GM19452 (cell line): Measurements from ENCODE around the gene ZER1.
"Not testable (repeated sequence)": the region's sequence is repeated elsewhere in the genome, so short reads cannot be mapped to it uniquely, and the experiment has no call there.

Experiments
- ATAC-seq: cut with Tn5 transposase; IDR thresholded peaks from one replicate; pipeline ENCODE4 v1.9.1; 2021; ENCODE audit not compliant: unreplicated experiment

The ZER1 gene

GRCh38 chr9:128788445-128788844, 16.7 kb upstream of the ZER1 start:
- ATAC-seq = no peak

DNA sequence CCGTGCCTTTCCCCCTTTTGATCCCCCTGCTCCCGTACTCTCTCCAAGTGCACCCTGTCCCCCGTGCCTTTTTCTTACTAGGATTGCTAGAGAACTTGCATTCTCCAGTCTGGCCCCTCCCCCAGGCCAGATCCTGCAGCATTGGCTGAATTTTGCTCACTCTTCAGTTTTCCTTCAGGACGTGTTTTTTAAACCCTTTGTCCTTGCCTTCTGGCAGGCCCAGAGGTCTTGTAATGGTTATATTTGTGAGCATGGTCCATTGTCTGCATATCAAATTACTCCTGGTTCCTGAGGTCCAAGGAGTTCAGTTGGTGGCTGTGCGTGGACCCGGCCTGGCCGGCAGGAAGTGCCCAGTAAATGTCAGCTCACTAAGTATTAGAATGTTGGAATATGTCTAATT, 15.9 kb upstream of the ZER1 start:
- no peak for ATAC-seq

DNA sequence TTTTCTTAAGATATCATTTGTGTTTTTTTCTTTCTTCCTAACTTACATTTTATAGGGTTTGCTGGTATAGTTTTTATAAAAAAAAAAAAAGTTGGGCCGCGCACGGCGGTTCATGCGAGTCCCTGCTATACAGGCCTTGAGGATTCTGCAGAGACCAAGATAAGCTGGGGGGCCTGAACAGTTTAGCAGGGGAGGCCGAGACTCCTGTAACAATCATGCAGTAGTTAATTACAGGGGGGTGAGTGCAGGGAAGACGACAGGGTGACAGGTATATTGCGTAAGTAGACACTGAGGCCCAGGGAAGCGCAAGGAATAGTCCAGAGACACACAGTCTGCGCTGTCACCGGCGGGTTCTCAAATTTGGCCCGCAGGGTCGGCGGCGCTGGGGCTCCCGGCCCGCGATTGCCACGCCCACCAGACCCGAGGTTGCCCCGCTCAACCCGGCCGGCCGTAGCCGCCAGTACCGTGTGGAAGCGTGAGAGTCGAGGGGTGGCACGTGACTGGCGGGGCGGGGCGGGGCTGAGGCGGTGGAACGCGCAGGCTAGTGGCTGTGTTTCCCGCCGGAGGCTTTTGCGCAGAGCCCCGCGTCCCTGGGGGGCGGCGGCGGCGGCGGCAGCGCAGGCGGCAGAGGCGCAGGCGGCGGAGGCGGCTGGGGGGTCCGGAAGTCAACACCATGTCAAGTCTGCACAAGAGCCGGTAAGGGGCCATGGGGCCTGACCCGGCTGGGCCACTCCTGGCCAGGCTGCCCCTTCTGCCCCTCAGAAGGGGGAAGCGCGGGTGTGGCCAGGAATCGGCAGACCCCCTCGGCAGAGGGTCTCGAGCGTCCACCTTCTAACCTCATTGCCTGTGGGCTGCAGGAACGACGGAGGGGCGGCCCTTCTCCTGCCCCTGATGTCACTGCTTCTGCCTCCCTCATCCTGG, 15.2 kb upstream of the ZER1 start, which contains the start of gene TBC1D13:
Gene TBC1D13 (plus strand): TSS at position 573 of the 921 bp plus-strand sequence. CDS start 101 bp downstream, at position 674.
- ATAC-seq = peak; percentile 81

DNA sequence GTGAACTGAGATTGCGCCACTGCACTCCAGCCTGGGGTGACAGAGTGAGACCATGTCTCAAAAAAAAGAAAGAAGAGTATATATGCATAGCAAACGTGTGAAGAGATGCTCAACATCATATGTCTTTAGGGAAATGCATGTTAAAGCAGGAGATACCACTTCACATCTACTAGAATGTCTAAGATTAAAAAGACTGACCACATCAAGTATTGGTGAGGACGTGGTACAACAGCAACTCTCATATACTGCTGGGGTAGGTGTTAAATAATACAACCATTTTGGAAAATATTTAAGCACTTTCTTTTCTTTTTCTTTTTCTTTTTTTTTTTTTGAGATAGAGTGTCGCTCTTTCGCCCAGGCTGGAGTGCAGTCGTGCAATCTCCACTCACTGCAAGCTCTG, 13.7 kb upstream of the ZER1 start:
- ATAC-seq = no peak

DNA sequence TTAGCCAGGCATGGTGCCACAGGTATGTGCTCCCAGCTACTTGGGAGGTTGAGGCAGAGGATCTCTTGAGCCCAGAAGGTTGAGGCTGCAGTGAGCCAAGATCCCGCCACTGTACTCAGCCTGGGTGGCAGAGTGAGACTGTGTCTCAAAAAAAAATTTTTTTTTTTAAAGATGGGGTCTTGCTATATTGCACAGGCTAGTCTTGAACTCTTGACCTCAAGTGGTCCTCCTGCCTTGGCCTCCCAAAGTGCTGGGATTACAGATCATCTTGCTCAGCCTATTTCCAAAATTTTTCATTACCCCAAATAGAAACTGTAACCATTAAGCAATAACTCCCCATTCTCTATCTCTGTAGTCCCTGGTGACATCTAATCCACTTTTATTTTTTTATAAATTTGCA, 10.9 kb upstream of the ZER1 start:
- ATAC-seq = no peak

- no peak for ATAC-seq
These were observed 9.7 kb upstream of the ZER1 start for GRCh38 chr9:128781187-128782070.

GRCh38 chr9:128780093-128780492, 8.4 kb upstream of the ZER1 start:
- ATAC-seq = not testable (repeated sequence)

DNA sequence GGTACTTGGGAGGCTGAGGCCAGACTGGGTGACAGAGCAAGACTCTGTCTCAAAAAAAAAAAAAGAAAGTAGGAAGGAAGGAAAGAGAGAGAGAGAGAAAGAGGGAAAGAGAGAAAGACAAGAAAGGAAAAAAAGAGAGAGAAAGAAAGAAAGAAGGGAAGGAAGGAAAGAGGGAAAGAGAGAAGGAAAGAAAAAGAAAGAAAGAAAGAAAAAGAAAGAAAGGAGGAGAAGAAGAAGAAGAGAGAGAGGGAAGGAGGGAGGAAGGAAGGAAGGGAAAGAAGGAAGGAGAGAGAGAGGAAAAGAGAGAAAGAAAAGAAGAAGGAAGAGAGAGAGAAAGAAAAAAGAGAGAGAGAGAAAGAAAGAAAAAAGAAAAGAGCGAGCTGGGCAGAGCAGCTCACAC, 3.1 kb upstream of the ZER1 start:
- no peak for ATAC-seq

DNA sequence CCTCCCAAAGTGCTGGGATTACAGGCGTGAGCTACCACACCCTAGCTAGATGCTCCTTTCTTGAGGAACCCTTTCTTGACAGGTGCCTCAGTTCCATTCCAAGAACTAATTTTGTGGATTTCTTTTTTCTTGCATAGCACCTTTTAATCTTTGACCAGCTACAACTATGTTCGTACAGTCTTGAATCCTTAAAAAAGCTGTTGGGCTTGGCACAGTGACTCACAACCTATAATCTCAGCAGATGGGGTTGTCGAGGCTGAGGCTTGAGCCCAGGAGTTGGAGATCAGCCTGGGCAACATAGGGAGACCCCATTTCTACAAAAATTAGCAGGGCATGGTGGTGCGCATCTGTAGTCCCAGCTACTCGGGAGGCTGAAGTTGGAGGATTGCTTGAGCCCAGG, 1.3 kb upstream of the ZER1 start:
- no peak for ATAC-seq

- ATAC-seq = peak; percentile 10
These were observed 519 bp downstream of the ZER1 start for GRCh38 chr9:128771094-128771721.

- no peak for ATAC-seq
These were observed 1.3 kb downstream of the ZER1 start for GRCh38 chr9:128770286-128771030.

DNA sequence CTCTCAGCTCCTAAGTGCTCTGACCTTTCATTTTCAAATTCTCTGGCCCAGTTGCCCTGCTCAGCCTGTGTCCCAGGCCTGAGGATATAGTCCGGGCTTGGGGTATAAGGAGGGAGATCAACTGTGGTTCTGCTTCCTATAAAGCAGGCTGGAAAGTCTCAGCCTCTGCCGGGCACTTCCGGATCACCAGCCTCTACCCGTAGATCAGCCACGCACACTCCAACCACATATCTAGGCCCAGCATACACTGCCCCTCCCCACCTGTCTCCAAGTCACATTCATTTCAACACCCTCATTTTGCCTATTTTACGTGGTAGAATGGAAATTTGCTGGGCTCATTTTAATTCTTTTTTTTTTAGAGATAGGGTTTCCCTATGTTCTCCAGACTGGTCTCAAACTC, 3.1 kb downstream of the ZER1 start:
- ATAC-seq = no peak

- ATAC-seq = no peak
These were observed 6.2 kb downstream of the ZER1 start for GRCh38 chr9:128765499-128765898.

DNA sequence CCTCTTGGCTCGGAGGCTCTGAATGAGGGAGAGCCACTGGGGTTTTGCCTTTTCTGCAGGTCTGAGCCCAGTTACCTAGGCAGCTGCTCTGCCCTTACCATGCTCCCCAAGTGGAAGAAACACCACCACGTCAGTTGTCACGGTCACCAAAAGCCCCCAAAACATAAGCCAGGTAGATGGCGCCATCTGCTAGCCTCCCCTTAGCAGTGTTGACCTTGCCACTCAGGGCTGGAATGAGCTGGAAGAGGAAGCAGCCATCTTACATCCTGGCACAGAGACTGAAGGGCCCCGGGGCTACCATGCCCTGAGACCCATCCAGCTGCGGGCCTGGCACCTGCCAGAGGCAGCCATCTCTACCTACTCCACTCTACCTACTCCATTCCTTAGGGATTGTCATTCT, 7.4 kb downstream of the ZER1 start:
- no peak for ATAC-seq

GRCh38 chr9:128762671-128763449, 8.9 kb downstream of the ZER1 start:
- no peak for ATAC-seq

- ATAC-seq = no peak
These were observed 14.1 kb downstream of the ZER1 start for GRCh38 chr9:128757602-128758001.

DNA sequence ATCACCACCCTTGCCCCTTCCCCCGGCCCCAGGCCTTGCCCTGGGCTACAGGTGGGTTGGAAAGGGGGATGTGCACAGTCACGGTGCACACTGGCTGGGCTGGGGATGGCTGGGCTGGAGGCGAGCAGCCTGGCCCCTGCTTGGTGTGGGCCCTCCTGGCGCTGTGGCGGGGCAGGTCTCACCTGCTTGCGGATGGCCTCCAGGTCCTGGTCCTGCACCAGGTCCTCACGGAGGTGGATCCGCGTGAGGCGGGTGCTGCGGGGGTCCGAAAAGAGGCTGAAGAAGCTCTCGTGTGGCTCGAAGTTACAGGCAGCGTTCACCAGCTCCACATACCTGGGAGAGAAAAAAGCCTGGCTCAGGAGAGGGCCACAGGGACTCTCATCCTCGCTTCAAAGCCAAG, 18.1 kb downstream of the ZER1 start:
- ATAC-seq = no peak

- ATAC-seq = no peak
These were observed 20.7 kb downstream of the ZER1 start for GRCh38 chr9:128750926-128751595.

GRCh38 chr9:128747241-128747640, 24.5 kb downstream of the ZER1 start:
- no peak for ATAC-seq
